Epidermal melanocyte (primary cell): ENCODE data around the gene FBXO10.
"Not testable (repeated sequence)": the region's sequence is repeated elsewhere in the genome, so short reads cannot be mapped to it uniquely, and the experiment has no call there.

Source experiments
- DNase-seq: peaks from one replicate; pipeline ENCODE4 v3.0.0; 2011; ENCODE audit warnings: low spot score; ENCODE audit not compliant: insufficient read length

The FBXO10 gene

GRCh38 chr9:37511016-37512010 is 64.9 kb downstream of the FBXO10 start:
- no peak for DNase-seq

DNA sequence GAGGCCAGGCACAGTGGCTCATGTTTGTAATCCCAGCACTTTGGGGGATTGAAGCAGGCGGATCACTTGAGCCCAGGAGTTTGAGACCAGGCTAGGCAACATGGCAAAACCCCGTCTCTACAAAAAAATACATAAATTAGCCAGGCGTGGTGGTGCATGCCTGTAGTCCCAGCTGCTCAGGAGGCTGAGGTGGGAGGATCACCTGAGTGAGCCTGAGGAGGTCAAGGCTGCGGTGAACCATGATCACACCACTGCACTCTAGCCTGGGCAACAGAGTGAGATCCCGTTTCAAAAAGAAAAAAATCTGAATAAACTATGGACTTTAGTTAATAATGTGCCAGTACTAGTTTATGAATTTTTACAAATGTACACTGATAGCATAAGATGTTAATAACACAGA is 66.1 kb downstream of the FBXO10 start:
- not testable (repeated sequence) for DNase-seq

DNA sequence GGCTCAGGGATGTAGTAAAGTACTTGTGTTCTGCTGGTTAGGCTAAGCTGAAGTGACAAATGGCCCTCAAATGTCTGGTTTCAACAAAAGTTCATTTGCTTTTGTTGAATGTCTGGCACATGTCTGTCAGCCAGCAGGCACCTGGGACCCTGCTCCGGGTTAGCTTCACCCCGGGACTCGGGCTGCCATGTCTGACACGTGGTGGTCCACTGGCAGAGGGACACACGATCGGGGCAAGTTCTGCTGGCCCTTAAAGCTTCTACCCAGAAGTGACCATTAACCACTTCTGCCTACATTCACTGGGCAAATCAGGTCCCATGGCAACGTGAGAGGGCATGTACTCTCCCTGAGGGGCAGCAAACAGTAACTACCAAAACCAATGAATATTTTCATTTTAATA is 66.6 kb downstream of the FBXO10 start:
- DNase-seq, result no peak

GRCh38 chr9:37508834-37509206 is 67.4 kb downstream of the FBXO10 start:
- no peak for DNase-seq

- DNase-seq, result no peak
These were observed 67.9 kb downstream of the FBXO10 start for GRCh38 chr9:37508135-37508833.

DNA sequence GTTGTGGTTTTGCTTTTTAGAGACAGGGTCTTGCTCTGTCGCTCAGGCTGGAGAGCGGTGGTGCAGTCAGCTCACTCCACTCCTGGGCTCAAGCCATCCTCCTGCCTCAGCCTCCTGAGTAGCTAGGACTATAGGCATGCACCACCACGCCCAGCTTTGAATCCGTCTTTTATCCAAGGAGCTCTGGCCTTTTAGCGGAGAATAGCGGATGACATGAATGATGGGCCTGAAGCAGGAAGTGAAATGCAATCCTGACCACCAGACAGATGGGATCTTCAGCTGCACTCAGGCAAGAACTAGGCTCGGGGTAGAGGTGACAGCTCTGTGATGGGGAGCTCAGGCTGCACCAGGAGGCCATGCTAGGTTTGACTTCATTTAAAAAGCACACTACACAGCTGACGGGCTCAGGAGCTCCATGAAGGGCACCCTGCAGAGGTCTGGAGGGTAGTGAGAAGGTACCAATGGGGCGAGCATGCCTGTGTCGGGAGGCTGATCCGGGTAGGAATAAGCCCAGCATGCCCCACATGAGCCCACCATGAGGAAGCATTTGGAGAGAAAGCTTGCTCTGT is 68.5 kb downstream of the FBXO10 start:
- no peak for DNase-seq

DNA sequence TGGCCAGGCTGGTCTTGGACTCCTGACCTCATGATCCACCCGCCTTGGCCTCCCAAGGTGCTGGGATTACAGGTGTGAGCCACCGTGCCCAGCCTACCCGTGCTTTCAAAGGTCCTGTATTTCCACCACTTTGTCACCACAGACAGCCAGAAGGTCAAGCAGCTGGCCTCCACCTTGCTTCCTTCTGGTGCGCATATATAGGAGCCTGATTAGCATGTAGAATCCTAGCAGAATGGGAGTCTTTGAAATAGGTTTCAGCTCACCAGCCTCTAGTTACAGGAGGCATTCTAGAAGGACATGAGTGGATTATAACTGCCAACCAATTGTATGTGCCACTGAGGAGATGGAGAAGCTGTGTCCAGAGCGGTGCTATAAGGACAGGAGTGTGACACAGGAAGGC is 71.6 kb downstream of the FBXO10 start:
- DNase-seq, result no peak

GRCh38 chr9:37503736-37504135 is 72.4 kb downstream of the FBXO10 start:
- DNase-seq, result no peak

DNA sequence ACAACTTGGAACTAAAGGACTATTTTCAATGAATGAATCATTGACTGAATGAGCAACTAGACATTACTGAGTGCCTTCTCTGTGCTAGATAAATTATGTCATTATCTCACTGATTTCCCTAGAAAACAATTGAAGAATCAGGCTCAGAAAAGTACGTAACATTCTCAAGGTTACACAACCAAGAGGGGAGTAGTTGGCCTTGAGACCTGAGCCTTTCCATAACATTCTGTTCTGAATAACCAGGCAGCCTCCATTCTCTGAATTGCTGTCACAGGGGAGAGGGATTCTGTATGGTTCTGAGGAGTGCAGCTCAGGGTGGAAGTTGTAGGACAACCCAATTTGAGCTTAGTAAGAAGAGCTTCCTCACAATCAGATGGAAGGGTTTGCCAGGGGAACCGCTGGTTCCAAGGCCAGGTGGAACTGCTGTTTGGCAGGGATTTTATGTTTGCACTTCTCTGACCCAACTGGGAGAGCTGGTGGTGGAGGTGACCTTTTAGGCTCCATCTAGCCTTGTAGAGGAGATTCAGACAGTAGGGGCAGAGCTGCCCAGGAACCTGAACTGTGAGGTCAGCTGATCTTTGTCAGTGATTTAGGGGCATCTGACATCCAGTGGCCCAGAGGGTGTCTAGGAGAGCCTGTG is 74.1 kb downstream of the FBXO10 start:
- DNase-seq, result no peak

DNA sequence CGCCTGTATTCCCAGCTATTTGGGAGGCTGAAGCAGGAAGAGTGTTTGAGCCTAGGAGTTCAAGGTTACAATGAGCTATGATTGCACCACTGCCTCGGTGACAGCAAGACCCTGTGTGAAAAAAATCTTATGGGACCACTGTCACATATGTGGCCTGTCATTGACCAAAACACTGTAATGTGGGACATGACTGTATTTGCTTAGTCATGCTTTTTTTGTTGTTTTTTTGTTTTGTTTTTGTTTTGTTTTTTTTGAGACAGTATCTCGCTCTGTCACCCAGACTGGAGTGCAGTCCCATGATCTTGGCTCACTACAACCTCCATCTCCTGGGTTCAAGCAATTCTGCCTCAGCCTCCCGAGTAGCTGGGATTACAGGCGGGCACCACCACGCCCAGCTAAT is 76.9 kb downstream of the FBXO10 start:
- DNase-seq, result no peak

- no peak for DNase-seq
These were observed 77.7 kb downstream of the FBXO10 start for GRCh38 chr9:37498457-37498856.

GRCh38 chr9:37497320-37497719 is 78.9 kb downstream of the FBXO10 start:
- no peak for DNase-seq

DNA sequence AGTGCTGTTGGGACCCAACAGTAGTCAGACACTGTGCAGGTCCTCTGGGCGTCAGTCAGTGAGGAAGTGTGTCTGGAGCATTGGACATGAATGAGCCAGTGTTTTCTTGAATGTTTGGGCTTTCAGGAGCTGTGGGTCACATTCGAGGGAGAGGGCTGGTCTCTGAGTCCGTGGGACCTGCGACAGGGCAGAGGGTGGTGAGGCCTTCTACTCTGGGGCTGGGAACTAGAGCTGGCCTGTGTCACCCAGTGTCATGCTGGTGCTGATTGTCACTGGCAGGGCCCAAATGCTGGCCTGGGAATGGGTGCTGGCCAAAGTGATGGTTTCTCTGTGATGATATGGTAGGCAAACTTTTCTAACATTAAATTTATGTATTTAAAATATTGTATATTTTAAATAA is 80.2 kb downstream of the FBXO10 start:
- DNase-seq, result no peak

- DNase-seq, result no peak
These were observed 80.6 kb downstream of the FBXO10 start for GRCh38 chr9:37495571-37495970.

DNA sequence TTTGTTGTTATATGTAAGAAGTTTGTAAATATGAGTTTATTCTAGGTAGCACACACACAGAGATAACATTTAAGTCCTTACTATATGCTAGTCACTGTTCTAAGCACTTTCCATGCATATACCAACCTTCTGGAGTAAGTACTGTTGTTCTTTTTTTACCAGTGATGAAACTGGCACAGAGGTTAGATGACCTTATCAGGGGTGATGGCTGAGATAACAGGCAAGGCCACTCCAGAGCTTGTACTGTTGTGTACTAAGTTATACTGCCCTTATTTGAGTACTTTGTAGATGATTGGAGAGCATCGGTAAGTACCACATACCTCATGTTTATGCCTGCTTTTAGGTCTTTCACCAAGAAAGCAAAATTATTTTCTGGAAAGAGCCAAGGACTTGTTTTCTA is 84.2 kb downstream of the FBXO10 start:
- no peak for DNase-seq

DNA sequence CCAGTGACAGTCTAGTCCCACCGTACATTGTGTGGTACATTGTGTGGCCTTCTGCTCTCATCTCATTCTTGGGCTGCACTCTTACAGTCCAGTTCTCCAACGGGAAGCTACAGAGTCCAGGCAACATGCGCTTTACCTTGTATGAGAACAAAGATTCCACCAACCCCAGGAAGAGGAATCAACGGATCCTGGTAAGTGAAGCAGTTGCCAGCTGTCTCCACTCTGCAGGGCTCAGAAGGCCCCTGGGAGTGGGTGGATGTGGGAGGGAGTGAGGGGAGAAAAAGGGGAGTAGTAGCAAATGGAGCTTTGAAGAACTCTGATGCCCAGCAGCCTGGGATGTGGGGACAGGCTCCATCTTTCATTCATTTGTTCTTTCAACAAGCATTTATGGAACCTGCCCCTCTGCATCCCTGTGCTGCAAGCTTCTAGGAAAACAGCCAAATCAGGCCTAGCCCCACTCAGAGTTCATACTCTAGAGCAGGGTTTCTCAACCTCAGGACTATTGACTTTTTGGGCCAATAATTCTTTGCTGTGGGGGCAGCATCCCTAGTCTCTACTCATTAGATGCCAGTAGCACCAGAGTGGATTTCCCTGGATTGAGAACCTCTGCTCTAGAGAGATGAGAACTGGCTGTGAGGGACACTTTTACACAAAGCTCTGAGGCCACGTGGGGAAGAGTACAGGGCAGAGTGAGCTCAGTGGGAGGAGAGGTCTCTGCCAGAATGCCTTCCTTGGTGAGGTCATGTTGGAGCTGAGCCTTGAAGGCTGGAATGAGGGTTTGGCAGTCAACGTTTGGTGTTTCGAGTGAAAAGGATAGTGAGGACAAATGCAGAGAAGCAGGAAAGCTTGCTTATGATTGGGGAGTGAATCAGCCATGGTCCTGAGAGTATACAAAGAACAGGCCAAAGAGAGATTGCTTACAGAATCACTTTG is 89.3 kb downstream of the FBXO10 start:
- DNase-seq, result peak; percentile 21

- DNase-seq, result no peak
These were observed 89.9 kb downstream of the FBXO10 start for GRCh38 chr9:37486256-37486615.

GRCh38 chr9:37485389-37486255 is 90.6 kb downstream of the FBXO10 start, which contains the start of gene POLR1E:
Gene POLR1E (plus strand): TSS chr9:37485948. CDS start chr9:37486048, 100 bp downstream.
- DNase-seq, result peak; percentile 89

- DNase-seq, result no peak
These were observed 95.4 kb downstream of the FBXO10 start for GRCh38 chr9:37480759-37481158.
